Measurements from ENCODE around the gene EBF3. TPM values are rescaled to one million over a fixed set of nuclear protein-coding genes. Genes with fewer than 3 reads are reported as not detected.
A peak's percentile ranks its signal among the peaks of the same experiment; 100 is the strongest.

Gene EBF3
- total RNA-seq, 1 donor from 2014 or later: 6.2 TPM

DNA sequence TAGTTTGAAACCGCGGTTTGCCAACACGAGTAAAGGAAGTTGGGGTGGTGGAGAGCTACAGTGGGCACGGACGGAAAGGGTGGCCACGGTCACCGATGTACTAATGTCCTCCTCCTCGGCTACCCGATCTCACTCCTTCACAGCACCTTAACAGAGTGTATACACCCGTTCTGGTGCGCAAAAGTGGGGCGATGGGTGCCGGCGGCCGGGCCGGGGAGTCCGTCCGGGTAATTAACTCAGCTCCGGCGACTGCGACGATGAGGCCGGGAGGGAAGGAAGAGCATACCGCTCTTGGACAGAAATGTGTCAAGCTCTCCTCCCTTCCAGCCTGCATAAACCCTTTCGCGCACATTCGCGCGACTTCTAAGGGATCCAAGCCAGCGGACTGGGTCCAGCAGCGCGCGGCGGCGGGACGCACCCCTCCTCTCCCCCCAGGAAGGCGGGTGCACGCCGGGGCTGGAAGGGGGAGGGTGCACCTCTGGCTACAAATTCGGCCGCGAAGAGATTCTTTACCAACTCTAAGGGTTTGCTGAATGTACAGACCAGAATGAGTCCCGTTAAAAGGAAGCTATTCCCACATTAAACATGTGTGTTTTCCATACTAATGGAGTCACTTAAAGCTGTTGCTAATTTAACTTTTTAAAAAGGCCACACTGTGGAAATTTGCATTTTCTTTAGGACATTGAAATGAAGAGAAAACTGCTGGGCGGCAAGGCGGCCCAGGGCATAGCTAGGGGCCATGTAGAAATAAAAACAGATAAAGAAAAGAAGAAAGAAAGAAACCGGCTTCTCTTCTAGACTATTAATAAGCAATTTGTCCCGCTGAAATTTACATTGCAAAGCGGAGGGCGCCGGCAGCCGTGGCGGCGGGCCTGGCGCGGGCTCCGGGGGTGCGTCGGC, 6.6 kb upstream of the EBF3 start:
- DNase-seq: no peak
- Histone ChIP-seq H3K27me3 (ENCODE audit: low read depth) (peaks cover 100% of the 10 kb centered on the region), H3K36me3 (no peaks in the 10 kb centered on the region), H3K4me3 (peak overlapping the region; percentile 69), H3K4me1 (peaks cover 57% of the 10 kb centered on the region), H3K9me3 (replicated peaks) (no peaks in the 10 kb centered on the region), H3K27ac (replicated peaks) (no peak overlapping the region)
- intact Hi-C loops (cut with micrococcal nuclease): loop anchor here (10.0 kb wide), 1 partner anchor 946 kb away; no protein-coding TSS in a partner anchor
- TF ChIP-seq, protein P1, sequence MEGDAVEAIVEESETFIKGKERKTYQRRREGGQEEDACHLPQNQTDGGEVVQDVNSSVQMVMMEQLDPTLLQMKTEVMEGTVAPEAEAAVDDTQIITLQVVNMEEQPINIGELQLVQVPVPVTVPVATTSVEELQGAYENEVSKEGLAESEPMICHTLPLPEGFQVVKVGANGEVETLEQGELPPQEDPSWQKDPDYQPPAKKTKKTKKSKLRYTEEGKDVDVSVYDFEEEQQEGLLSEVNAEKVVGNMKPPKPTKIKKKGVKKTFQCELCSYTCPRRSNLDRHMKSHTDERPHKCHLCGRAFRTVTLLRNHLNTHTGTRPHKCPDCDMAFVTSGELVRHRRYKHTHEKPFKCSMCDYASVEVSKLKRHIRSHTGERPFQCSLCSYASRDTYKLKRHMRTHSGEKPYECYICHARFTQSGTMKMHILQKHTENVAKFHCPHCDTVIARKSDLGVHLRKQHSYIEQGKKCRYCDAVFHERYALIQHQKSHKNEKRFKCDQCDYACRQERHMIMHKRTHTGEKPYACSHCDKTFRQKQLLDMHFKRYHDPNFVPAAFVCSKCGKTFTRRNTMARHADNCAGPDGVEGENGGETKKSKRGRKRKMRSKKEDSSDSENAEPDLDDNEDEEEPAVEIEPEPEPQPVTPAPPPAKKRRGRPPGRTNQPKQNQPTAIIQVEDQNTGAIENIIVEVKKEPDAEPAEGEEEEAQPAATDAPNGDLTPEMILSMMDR (IDR thresholded peaks at IDR 0.05; ENCODE audit: borderline replicate concordance): no peak

DNA sequence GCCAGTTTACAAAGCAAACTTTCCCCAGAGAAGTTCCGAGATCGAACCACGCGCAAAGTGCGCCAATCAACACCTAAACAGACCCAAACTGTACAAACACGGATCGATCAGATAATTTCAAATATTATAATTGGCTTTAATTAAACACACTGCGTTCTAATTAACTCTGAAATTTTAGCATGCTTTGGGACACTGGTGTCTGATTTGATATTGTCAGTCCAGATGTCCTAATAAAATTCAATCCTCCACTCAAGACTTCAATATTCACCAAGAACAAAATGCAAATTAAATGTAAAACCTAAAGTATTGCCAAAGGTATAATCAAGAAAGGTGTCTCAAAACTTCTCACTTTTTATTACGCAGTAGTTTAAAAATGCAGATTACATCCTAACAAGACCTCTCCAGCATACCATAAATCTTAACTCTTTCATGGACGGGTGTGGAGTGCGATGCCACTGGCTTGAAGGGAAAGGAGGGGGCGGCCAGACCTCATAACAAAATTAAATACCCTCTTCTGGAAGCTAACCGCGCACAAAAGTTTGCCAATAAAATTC, 5.9 kb upstream of the EBF3 start:
- peak overlapping the region; percentile 69 for H3K4me3 ChIP-seq
- TF ChIP-seq, protein P1 (IDR thresholded peaks at IDR 0.05; ENCODE audit: borderline replicate concordance): no peak
- no peaks in the 10 kb centered on the region for H3K36me3 ChIP-seq
- no peaks in the 10 kb centered on the region for H3K9me3 ChIP-seq (replicated peaks)
- peaks cover 100% of the 10 kb centered on the region for H3K27me3 ChIP-seq (ENCODE audit: low read depth)
- H3K27ac ChIP-seq (replicated peaks): no peak overlapping the region
- peaks cover 64% of the 10 kb centered on the region for H3K4me1 ChIP-seq
- intact Hi-C loops (cut with micrococcal nuclease): loop anchor here (10.0 kb wide), 1 partner anchor 945 kb away; no protein-coding TSS in a partner anchor
- DNase-seq: no peak

DNA sequence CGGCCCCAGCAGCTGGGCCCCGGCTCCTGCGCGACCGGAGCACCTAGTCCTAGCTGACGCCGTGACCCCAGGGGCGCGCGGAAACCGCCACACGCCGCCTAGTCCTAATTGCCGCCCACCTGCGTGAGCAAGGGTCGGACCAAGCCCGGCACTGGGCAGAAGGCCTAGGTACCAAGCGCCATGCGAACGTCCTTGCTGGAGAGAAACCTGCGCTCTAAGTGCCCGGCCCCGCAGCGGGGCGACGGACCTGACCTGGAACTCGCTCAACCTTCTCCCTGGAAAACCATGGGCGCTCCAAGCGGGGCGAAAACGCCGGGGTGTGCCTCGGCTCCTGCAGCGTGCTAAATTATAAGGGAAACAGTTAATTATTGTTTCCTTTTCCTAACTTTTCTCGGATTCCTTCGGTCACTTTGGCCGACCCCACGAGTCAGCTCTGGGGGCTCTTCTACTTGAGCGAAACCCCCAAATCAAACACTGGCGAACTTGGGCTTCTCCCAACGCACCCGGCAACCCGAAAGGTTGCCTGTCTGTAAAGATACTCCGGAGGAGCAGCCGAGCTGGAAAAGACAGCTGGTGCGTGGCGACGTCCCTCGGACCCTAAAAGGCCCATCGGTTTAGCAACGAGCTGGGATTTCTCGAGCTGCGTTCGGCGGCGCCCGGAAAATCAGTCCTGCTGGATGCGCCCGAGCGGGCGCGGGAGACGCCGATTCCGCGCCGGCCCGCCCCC, 5.3 kb upstream of the EBF3 start:
- Histone ChIP-seq H3K4me3 (peak overlapping the region; percentile 69), H3K27me3 (ENCODE audit: low read depth) (peaks cover 100% of the 10 kb centered on the region), H3K9me3 (replicated peaks) (no peaks in the 10 kb centered on the region), H3K27ac (replicated peaks) (no peak overlapping the region), H3K36me3 (no peaks in the 10 kb centered on the region), H3K4me1 (peaks cover 71% of the 10 kb centered on the region)
- intact Hi-C loops (cut with micrococcal nuclease): no loop called here
- no peak for DNase-seq
- TF ChIP-seq, protein P1 (IDR thresholded peaks at IDR 0.05; ENCODE audit: borderline replicate concordance): peak; percentile 18

DNA sequence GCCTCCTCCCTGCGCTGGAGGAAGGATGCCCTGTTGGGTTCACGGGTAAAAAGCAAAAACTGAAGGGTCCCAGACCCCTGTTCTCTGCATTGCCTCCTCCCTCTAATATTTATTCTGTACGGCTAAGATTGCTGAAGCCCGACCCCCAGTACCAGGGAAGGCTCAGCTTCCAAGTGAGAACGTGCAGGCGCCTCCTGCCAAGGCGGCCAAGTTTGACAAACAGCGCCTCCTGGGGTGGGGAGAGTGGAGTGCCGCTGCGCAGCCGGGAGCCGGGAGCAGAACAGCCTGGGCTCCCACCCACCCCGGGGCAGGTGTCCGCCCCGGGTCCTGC, 4.7 kb upstream of the EBF3 start:
- Histone ChIP-seq H3K27ac (replicated peaks) (no peak overlapping the region), H3K4me3 (peak overlapping the region; percentile 69), H3K9me3 (replicated peaks) (no peaks in the 10 kb centered on the region), H3K27me3 (ENCODE audit: low read depth) (peaks cover 99% of the 10 kb centered on the region), H3K36me3 (no peaks in the 10 kb centered on the region), H3K4me1 (peaks cover 71% of the 10 kb centered on the region)
- intact Hi-C loops (cut with micrococcal nuclease): no loop called here
- no peak for DNase-seq
- TF ChIP-seq, protein P1 (IDR thresholded peaks at IDR 0.05; ENCODE audit: borderline replicate concordance): peak; percentile 80

DNA sequence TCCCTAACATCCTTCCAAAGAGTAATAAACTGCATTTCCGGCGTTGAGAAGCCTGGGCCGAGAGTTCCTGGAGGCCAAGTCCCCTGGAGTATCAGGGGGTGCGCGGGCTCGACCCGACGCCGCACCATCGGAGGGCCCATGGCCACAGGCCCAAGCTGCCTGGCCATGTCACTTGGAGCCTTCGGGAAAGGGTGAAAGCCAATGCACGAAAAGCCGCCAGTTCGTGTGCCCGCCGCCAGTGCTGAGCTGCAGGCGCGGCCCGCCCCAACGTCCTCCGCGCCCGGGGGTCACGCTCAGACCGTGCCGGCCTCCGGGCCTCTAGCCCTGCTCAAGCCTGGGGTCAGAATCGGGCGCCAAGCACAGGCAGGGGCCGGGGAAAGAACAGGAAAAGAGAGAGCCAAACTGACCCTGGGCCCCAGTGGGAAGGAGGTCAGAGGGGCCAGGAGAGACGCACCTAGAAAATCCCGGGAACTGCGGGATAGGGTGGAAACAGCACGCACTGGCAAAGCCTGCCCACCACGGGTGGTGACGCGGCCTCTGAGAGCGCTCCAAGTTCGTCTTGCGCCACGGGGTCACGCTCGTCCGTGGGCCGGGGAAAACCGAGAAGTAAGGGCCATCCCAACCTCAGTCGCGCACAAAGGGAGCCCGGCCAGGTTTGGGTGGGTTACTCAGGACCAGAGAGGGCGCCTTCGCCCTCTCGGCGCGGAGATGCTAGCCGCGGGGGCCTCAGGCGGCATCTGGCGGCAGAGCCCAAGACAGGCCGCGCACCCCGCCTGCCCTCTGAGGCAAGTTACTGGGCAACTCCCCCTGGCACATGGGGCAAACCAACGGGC, 4.2 kb upstream of the EBF3 start:
- TF ChIP-seq, protein P1 (IDR thresholded peaks at IDR 0.05; ENCODE audit: borderline replicate concordance): no peak
- Histone ChIP-seq H3K9me3 (replicated peaks) (no peaks in the 10 kb centered on the region), H3K36me3 (no peaks in the 10 kb centered on the region), H3K27me3 (ENCODE audit: low read depth) (peaks cover 99% of the 10 kb centered on the region), H3K4me1 (peaks cover 71% of the 10 kb centered on the region), H3K27ac (replicated peaks) (no peak overlapping the region), H3K4me3 (peak overlapping the region; percentile 69)
- DNase-seq: no peak
- intact Hi-C loops (cut with micrococcal nuclease): no loop called here

Data from left ventricle myocardium inferior (tissue), 1 donor.